ENCODE measurements around the gene NPSR1.

DNA sequence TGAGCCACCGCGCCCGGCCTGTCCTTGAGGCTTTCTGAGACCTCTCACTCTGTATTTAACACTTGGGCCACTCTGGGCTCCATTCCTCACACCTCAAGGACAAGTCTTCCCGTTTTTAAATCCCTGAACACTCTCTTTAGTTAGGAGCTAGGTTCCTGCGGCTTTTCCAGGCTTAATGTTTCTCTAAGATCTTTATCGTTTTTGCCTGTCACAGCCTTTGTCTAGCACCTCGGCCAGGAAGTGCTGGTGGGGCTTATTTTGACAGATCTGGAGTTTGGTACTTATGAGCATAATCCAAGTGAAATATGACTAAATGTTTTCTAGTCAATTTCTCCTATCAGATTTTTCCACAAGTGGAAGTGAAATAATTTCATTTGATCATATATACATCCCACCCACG lies 192.7 kb downstream of the NPSR1 start:
- no peak for TF ChIP-seq POLR2A (IDR thresholded peaks at IDR 0.05)
- TF ChIP-seq, protein P1, sequence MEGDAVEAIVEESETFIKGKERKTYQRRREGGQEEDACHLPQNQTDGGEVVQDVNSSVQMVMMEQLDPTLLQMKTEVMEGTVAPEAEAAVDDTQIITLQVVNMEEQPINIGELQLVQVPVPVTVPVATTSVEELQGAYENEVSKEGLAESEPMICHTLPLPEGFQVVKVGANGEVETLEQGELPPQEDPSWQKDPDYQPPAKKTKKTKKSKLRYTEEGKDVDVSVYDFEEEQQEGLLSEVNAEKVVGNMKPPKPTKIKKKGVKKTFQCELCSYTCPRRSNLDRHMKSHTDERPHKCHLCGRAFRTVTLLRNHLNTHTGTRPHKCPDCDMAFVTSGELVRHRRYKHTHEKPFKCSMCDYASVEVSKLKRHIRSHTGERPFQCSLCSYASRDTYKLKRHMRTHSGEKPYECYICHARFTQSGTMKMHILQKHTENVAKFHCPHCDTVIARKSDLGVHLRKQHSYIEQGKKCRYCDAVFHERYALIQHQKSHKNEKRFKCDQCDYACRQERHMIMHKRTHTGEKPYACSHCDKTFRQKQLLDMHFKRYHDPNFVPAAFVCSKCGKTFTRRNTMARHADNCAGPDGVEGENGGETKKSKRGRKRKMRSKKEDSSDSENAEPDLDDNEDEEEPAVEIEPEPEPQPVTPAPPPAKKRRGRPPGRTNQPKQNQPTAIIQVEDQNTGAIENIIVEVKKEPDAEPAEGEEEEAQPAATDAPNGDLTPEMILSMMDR (IDR thresholded peaks at IDR 0.05): no peak

All from body of pancreas (tissue), 4 donors.